WERI-Rb-1 (cell line): Measurements from ENCODE around the gene RNF112.

Source experiments
- DNase-seq: peaks from one replicate; pipeline ENCODE4 v3.0.0-alpha.2; 2020
- H3K27ac ChIP-seq: fragments of 250-450 bp; sonication (Bioruptor Pico); 2 replicates; pipeline ENCODE4 v1.5.1; 2020; ENCODE audit warnings: mild to moderate bottlenecking, moderate library complexity
- H3K27me3 ChIP-seq: fragments of 250-450 bp; sonication (Bioruptor Pico); 2 replicates; pipeline ENCODE4 v1.5.1; 2021; ENCODE audit warnings: mild to moderate bottlenecking, low read depth, moderate library complexity; ENCODE audit not compliant: insufficient read depth, severe bottlenecking
- H3K36me3 ChIP-seq: fragments of 250-450 bp; sonication (Bioruptor Pico); 2 replicates; pipeline ENCODE4 v1.5.1; 2020; ENCODE audit warnings: mild to moderate bottlenecking, moderate library complexity
- H3K4me3 ChIP-seq: 2 replicates; pipeline ENCODE4 v1.5.1; 2011; ENCODE audit warnings: low read depth, mild to moderate bottlenecking, control low read depth, low read length
- H3K9me3 ChIP-seq: fragments of 250-450 bp; sonication (Bioruptor Pico); 2 replicates; pipeline ENCODE4 v1.5.1; 2021; ENCODE audit warnings: mild to moderate bottlenecking, moderate library complexity; ENCODE audit not compliant: severe bottlenecking
- CTCF ChIP-seq: IDR thresholded peaks from 2 replicates; pipeline ENCODE4 v1.5.1; 2011; ENCODE audit warnings: low read depth, mild to moderate bottlenecking, control low read depth, inconsistent platforms, low read length

Gene RNF112

GRCh38 chr17:19412510-19412909 lies 1.5 kb downstream of the RNF112 start:
- no peak for DNase-seq
- no peaks in the 10 kb centered on the region for H3K9me3 ChIP-seq
- no peak overlapping the region for H3K27ac ChIP-seq
- H3K36me3 ChIP-seq = no peaks in the 10 kb centered on the region
- TF ChIP-seq CTCF = no peak
- H3K27me3 ChIP-seq = no peaks in the 10 kb centered on the region
- H3K4me3 ChIP-seq = no peak overlapping the region

- Histone ChIP-seq H3K4me3 (no peak overlapping the region), H3K9me3 (no peaks in the 10 kb centered on the region), H3K27me3 (no peaks in the 10 kb centered on the region), H3K36me3 (no peaks in the 10 kb centered on the region), H3K27ac (no peak overlapping the region)
- DNase-seq = no peak
- TF ChIP-seq CTCF = no peak
Observed at GRCh38 chr17:19412984-19413383, 2.0 kb downstream of the RNF112 start.

GRCh38 chr17:19413761-19414160 lies 2.7 kb downstream of the RNF112 start:
- TF ChIP-seq CTCF = no peak
- Histone ChIP-seq H3K4me3 (no peak overlapping the region), H3K27me3 (no peaks in the 10 kb centered on the region), H3K27ac (no peak overlapping the region), H3K36me3 (no peaks in the 10 kb centered on the region), H3K9me3 (no peaks in the 10 kb centered on the region)
- no peak for DNase-seq

GRCh38 chr17:19414396-19415280 lies 3.6 kb downstream of the RNF112 start:
- no peak overlapping the region for H3K27ac ChIP-seq
- DNase-seq = no peak
- H3K36me3 ChIP-seq = no peaks in the 10 kb centered on the region
- TF ChIP-seq CTCF = no peak
- no peak overlapping the region for H3K4me3 ChIP-seq
- no peaks in the 10 kb centered on the region for H3K9me3 ChIP-seq
- H3K27me3 ChIP-seq = no peaks in the 10 kb centered on the region

- H3K27ac ChIP-seq = no peak overlapping the region
- peak; percentile 11; the same call in 1 of the 2 replicates for TF ChIP-seq CTCF
- no peaks in the 10 kb centered on the region for H3K27me3 ChIP-seq
- no peak for DNase-seq
- no peaks in the 10 kb centered on the region for H3K36me3 ChIP-seq
- no peaks in the 10 kb centered on the region for H3K9me3 ChIP-seq
- H3K4me3 ChIP-seq = no peak overlapping the region
Observed at GRCh38 chr17:19415311-19415710, 4.3 kb downstream of the RNF112 start.
